Measurements from ENCODE around the gene SSUH2.
"Not testable (repeated sequence)": the region's sequence is repeated elsewhere in the genome, so short reads cannot be mapped to it uniquely, and the experiment has no call there.

The SSUH2 gene

DNA sequence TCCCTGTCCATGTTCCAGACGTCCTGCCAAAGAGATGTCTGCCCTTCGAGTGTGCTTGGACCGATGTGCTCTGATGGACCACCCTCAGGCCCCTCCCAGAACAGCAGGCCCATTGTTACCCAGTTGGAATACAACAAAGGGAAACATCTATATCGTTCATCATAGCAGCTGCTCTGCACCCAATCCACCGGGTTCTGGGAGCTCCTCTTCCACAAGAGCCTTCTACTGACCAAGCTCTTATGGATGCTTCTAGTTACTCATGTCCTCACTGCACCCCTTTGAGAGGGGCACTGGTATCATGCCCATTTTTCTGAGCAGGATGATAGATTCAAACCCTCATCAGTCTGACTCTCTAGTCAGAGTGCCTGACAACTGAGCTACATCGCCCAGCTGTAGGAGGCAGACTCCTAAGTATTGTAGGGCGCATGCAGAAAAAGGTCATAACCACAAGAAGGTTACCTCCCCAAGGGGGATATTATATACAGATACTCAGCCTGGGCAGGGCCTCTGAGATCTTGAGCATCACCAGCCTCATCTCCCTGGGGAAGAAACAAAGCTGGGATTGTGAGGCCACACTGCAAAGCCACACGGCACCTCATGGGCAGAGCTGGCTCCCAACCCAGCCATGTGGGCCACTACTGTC is at the start of gene SSUH2:
TSS of gene SSUH2 (minus strand) at position 51 of the 643 bp plus-strand sequence. CDS start at position 11, 40 bp downstream.
- no peak for DNase-seq

- DNase-seq: not testable (repeated sequence)
Observed at GRCh38 chr3:8691295-8691694, 46.7 kb upstream of the SSUH2 start.

GRCh38 chr3:8684992-8685391 is 40.4 kb upstream of the SSUH2 start:
- DNase-seq: not testable (repeated sequence)

DNA sequence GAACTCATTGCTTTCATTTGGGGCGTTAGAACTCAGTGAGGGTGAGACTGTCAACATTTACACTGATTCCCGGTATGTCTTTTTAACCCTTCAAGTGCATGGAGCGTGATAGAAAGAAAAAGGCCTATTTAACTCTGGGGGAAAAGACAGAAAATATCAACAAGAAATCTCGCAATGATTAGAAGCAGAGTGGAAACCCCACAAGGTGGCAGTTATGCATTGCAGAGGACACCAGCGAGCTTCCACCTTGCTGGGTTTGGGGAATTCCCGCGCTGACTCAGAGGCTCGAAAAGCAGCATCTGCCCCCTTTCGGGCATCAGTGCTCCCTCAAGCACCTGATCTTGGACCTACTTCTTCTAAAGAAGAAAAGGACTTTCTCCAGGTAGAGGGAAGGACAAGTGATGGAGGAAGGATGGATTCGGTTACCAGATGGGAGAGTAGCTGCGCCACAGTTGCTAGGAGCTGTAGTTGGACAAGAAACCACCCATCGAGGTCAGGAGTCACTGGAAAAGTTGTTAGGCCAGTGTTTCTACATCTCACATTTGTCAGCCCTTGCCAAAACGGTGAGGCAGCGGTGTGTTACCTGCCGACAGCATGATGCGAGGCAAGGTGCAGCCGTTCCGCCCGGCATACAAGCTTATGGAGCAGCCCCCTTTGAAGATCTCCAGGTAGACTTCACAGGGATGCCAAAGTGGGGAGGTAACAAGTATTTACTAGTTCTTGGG is 38.4 kb upstream of the SSUH2 start:
- DNase-seq: peak; percentile 20

DNA sequence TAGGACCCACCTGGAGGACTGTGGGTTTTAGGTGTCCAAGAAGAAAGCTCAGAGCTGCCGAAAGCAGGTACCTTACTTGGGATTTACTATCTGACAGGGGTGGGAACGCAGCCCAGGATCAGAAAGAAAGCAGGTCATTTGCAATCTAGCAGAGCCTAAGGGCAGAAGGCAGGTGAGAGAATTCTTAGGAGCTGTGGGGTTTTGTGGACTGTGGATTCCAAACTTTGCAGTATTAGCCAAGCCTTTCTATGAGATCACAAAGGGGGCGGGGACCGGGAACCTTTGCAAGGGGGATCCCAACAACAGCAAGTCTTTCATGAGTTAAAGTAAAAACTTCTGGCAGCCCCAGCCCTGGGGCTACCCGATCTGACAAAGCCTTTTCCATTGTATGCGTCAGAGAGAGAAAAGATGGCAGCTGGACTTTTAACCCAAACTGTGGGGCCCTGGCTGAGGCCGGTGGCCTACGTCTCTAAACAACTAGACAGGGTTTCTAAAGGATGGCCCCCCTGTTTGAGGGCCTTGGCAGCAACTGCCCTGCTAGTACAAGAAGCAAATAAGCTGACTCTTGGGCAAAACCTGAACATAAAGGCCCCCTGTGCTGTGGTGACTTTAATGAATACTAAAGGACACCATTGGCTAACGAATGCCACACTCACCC is 37.4 kb upstream of the SSUH2 start:
- DNase-seq: not testable (repeated sequence)

DNA sequence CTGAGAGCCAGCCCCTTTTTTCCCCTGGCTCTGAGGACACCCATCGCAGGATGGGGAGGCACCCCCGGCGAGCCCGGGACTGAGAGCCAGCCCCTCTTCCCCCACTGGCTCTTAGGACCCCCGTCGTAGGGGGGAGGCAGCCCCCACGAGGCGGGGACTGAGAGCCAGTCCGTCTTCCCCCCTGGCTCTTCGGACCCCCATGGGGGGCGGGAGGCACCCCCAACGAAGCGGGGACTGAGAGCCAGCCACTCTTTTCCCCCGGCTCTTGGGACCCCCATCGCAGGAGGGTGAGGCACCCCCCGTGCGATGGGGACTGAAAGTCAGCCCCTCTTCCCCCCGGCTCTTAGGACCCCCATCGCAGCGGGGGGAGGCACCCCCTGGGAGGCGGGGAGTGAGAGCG is 36.8 kb upstream of the SSUH2 start:
- DNase-seq: no peak

DNA sequence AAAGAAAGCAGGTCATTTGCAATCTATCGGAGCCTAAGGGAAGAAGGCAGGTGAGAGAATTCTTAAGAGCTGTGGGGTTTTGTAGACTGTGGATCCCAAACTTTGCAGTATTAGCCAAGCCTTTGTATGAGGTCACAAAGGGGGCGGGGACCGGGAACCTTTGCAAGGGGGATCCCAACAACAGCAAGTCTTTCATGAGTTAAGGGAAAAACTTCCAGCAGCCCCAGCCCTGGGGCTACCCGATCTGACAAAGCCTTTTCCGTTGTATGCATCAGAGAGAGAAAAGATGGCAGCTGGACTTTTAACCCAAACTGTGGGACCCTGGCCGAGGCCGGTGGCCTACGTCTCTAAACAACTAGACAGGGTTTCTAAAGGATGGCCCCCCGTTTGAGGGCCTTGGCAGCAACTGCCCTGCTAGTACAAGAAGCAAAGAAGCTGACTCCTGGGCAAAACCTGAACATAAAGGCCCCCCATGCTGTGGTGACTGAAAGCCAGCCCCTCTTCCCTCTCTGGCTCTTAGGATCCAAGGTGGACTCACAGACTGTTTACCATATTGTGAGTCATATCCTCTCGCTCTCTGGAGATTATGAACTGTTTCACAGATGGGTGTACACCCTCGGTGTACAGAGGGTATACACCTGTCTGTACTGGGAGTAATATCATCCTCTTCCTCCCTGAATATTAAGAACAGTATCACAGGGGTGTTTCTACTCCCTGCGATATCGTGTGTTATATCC is 35.4 kb upstream of the SSUH2 start:
- DNase-seq: peak; percentile 54

DNA sequence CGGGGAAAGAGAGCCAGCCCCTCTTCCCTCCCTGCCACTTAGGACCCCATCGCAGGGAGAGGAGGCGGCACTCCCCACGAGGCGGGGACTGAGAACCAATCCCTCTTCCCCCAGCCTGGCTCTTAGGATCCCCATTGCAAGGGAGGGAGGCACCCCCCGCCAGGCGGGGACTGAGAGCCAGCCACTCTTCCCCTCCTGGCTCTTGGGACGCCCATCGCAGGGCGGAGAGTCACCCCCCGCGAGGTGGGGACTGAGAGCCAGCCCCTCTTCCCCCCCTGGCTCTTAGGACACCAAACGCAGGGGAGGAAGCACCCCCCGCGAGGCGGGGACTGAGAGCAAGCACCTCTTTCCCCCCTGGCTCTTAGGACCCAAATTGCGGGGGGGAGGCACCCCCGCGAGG is 34.2 kb upstream of the SSUH2 start:
- DNase-seq: no peak

GRCh38 chr3:8677258-8677657 is 32.7 kb upstream of the SSUH2 start:
- DNase-seq: not testable (repeated sequence)

GRCh38 chr3:8675591-8675990 is 31.0 kb upstream of the SSUH2 start:
- not testable (repeated sequence) for DNase-seq

DNA sequence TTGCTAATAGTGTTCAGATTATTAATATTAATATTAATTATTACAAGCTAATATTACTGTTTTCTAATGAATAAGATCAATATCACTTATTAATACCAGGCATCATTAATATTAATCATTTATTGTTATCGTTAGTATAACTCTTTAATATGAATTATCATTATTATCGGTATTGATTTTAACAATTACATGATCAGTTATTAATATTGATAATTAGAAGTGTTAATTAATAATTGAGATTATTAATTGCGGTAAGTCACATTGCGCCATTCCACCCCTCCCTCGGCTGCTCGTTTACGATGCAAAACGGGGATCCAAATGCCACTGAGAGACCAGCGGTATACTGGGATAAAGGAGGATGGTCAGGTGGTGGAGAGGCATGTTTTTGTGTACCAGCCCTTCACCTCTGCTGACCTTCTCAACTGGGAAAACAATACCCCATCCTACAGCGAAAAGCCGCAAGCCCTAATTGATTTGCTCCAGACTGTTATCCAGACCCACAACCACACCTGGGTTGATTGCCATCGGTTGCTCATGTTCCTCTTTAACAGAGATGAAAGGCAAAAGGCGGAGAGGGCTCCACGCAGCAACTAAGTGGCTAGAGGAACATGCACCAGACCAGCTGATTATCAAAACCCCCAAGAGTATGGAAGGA is 28.6 kb upstream of the SSUH2 start:
- no peak for DNase-seq

DNA sequence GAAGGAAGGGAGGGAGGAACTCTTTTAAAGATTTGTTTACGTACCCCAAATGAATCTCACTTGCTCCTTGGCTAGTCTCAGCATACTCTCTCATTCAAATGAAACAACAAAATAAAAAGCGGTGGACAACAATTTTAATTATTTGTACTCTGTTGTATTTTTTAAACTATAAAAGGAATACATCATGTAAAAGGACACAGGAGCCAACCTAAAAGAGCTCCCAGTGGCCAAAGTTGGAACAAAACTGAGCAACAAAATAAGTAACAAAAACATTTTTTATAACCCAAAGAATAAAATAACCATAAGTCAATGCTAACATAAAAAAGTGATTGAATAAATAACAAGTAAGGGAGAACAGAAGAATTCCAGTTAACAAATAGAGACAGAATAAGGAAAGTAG is 24.4 kb upstream of the SSUH2 start:
- no peak for DNase-seq

- no peak for DNase-seq
Observed at GRCh38 chr3:8668216-8668615, 23.6 kb upstream of the SSUH2 start.

- no peak for DNase-seq
Observed at GRCh38 chr3:8667463-8668091, 23.0 kb upstream of the SSUH2 start.

DNA sequence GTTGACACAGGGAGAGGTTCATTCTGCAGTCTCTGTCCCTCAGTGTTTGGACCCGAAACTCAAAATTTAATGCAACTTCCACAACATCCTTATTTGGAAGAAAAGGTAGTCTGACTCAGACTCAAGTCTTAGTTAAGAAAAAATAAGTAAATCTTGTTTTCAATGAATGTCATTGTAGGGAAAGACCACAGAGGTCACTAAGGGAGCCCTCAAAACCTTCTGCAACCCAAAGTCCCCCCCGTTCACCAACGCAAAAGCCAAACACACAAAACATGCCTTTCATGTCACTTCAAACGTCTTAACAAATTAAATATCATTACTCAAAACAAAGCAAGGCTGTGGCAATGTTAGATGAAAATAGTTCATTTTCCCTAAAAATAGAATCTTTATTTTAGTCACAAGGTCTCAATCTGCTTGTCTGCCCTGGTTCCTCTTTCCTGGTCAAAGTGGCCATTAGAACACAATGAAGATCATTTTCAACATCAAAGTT is 20.9 kb upstream of the SSUH2 start:
- DNase-seq: no peak

GRCh38 chr3:8663177-8664061 is 18.8 kb upstream of the SSUH2 start:
- DNase-seq: peak; percentile 72

DNA sequence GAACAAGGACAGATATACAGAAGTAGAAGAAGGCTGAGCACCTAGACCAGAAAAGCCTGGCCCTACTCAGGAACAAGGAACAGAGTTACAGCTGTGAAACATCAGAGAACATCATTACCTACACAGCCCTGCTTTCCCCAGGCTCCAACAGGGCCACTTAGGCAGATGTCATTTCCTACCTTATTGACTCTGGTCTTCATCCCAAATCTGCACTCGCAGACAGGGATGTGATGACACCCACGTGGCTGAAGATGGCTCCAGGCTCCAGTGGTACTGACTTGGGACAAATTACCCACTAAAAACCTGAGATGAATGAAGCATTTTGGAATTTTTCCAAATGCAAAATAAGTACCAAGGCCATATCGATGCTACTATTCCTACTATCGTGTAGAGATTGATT is 18.0 kb upstream of the SSUH2 start:
- DNase-seq: no peak

DNA sequence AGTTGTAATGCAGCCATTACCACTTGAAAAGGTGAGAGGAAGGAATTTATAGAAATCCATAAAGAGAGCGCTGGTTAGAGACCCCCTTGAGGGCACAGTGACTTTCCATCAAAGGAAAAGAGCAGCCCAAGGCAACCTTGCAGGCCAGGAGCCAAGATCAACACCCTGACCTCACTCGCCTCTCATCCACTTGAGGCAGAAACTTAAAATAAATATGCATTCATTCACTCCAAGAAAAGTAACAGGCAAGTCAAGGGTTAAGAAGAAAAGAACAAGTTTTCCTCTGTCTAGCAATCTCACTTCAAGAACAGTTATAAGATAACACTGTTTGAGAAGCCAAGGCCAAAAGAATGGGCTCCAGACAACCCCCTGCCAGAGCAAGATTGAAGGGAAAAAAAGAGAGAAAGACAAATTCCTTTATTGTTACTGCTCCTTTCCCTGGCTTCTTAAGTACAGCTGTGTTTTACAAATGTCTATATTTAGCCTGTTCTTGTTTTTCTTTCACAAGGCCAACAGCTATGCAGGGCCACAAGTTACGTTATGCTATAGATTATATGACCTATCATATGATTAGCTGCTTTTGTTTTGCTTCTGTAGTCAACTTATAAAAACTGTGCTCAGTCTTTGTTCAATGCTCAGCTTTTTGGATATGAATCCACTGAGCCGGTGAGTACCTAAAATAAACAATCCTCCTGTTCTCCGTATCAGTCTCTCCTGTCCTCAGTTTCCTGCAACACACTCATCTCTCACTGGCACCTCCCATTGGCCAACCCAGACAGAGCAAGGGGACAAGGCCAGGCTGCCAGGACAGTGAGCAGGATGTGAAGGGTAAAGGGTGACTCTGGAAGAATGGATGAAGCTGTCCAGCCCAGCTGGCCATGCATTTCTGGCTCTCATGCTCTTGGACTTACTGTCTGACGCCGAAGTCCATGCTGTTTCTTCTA is 15.8 kb upstream of the SSUH2 start:
- DNase-seq: no peak

DNA sequence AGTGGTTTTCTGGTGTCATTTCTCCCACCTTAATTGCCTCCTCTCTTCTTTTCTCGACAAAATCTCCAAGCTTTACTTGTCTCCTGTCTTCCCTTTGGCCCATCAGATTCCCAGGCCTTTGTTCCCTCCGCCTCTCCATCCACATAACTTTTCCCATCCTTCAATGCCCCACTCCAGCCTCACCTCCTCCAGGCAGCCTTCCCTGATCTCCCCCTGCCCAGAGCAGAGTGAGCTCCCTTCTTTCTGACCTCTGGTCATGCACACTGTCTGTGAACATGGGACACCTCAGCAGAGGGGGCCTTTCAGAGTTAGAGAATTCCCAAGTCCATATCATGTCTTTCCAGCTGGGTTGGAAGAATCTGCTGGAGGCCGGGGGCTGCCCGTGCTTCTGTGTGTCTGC is 14.6 kb upstream of the SSUH2 start:
- DNase-seq: no peak

All from DMS53 (cell line).